Raji (cell line): ENCODE data around the gene NLGN2.

Source experiments
- POLR2A ChIP-seq: IDR thresholded peaks from 2 replicates; pipeline ENCODE4 v1.6.1; 2011; ENCODE audit warnings: low read depth, low read length, control low read depth; ENCODE audit not compliant: insufficient read depth

The NLGN2 gene

DNA sequence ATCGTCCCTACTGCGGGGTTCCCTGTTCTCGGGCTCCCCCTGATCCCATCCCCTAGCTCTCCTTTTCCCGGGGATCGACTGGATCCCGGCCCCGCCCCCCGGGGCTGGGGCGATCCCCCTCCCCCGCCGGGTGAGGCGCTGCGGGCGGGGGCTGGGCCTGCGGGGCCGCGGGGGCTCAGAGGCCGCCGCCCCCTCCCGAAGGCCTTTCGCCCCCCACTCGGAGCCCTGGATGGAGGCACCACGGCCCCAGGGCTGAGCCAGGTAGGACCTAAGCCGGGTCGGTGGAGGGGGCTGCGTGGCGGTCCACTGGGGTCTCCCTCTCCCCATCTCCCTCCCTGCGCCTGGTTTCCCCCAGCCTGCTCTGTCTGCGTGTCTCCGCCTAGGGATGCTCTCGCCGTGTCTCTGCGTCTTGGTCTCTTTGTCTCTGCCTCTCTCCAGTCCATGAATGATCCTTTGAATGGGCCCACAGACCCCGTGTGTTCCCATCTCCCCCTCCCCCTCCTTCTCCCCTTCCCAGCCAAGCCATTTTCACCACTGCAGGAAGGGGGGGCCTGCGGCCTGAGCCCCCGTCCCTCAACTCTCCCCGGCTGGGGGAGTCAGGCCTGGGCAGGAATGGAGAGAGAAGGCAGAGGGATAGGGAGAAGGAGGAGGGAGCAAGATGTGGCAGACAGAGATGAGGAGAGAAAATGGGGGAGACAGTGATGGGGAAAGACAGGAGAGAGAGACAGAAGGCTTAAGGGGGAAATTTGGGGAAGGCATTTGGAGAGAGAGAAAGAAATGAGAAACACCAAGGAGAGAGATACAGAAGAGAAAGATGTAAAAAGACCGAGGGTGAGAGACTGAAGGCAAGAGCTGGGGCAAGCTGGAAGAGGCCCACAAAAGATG, 2.1 kb upstream of the NLGN2 start:
- no peak for TF ChIP-seq POLR2A

DNA sequence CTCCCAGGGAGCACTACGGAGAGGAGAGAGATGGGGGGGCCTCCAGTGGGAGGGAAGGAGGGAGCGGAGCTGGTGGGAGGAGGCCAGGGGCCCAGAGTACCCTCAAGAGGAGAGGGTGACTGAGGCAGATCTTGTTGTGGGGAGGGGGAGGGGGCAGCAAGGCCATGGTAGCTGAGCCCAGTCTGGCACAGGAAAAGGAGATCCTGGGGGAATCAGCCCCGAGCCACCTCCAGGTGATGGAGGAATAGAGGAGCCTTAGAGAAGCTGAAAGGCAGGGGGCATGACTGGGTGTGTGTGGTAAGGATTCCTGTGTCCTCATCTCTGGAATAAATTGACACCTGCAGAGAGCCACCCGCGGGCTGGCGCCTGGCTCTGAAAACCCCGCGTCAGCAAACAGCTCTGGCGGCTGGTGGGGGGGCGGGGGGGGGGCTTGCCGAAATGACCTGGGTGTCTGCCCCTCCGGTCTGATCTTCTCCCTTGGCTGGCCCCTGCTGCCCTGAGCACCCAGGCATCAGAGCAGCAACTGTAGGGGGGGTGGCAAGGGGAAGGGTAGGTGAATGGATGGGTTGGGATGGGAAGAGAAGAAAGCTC, 1.3 kb upstream of the NLGN2 start:
- no peak for TF ChIP-seq POLR2A

DNA sequence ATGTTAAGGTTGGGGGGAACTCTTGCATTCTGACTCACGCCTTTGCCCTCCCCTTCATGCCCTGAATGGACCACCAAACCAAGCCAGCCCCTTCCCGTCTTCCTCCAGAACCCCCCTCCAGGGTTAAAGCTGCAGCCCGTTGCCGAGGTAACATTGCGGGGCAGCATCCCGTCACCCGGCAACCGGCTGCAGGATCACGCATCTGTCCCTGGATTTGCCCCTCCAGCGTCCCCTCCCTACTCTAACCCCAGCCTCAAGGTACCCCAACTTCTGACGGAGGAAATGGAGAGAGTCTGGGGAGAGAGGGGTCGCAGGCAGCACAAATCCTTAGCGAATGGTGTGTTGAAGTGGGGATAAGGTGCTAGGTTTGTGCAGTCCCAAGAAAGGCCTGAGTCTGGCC, 563 bp upstream of the NLGN2 start:
- TF ChIP-seq POLR2A, result no peak

DNA sequence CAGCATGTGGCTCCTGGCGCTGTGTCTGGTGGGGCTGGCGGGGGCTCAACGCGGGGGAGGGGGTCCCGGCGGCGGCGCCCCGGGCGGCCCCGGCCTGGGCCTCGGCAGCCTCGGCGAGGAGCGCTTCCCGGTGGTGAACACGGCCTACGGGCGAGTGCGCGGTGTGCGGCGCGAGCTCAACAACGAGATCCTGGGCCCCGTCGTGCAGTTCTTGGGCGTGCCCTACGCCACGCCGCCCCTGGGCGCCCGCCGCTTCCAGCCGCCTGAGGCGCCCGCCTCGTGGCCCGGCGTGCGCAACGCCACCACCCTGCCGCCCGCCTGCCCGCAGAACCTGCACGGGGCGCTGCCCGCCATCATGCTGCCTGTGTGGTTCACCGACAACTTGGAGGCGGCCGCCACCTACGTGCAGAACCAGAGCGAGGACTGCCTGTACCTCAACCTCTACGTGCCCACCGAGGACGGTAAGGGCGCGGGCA, 645 bp downstream of the NLGN2 start:
- TF ChIP-seq POLR2A, result no peak

DNA sequence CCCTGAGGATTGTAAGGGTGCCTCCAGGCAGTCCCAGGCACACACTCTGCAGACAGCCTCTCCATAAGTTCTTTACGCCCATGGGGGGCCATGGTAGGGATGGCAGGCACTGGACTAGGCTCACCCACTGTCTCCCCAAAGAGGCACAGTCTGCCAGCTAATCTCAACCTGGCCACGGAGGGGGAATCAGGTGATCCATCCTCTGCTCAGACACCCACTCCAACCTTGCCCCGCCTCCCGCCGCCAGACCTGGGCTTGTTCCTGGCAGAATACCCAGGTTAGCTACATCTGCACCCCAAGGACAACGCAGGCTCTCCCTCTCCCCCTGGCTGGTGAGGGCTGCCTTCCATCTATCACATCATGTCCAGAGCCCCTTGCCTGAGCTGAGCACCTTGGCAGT, 1.2 kb downstream of the NLGN2 start:
- TF ChIP-seq POLR2A, result no peak

DNA sequence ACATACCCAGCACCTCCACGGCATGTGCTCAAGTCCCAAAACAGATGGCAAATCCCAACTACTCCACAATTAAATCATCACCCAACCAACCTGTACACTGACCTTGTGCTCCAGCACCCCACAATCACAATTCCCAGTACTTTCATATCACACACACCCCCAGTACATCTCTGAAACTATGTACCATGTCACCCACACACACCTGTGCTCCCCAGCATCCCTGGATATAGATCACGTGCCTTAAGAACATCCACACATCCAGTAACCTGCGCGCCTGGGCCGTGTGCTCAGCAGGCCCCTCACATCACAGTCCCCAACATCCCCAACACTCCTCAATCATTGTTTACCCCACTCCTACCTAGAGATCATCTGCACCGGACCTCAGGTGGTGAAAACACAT, 2.1 kb downstream of the NLGN2 start:
- no peak for TF ChIP-seq POLR2A

DNA sequence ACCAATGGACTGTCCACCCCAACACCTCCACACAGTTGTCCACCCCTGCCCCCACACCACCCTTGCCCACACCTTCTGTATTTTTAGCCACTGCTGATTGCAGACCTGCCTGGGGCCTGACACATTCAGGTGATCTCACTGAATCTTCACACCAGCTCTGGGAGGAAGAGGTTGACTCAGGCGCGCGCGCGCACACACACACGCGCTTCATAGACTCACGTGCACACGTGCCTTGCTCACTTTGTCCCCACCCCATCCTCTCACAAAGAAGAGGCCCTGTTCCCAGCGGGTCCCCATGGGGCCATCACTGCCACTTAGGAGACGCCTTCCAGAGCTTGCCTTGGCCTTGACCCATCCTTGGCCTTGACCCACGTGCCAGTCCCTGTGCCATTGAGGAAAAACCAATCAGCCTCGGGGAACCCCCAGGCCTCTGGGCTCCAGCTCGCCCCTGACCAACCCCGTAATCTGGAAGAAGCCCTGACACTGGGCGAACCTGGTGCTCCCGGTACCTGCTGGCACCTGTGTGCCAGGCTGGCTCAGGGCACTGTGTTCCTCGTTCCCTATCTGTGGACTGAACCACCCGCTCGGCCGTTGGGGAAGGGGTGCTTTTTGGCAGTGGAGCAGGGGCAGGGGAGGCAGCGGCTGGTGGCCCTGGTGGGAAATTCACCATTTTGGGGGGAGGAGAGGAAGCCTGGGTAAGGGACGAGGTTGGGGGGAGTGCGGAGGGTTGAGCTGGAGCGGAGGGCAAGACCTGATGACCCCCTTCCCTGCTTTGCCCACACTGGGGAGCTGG, 3.2 kb downstream of the NLGN2 start:
- TF ChIP-seq POLR2A, result no peak

DNA sequence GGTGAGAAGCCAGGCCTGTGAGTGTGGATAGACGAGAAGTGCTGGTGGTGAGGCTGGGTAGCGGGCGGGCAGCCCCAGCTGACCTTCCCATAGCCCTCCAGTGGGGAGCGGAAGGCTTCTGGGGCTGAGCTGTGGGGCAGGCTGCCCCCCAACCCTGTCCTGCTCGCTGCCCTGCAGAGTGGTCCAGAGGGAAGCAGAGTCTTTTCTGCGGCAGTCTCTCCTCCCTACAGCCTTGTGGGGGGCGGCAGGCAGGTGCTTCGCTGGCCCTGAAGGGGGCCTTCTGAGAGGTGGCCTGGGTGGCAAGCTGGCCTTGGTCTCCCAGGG, 3.7 kb downstream of the NLGN2 start:
- TF ChIP-seq POLR2A, result no peak

DNA sequence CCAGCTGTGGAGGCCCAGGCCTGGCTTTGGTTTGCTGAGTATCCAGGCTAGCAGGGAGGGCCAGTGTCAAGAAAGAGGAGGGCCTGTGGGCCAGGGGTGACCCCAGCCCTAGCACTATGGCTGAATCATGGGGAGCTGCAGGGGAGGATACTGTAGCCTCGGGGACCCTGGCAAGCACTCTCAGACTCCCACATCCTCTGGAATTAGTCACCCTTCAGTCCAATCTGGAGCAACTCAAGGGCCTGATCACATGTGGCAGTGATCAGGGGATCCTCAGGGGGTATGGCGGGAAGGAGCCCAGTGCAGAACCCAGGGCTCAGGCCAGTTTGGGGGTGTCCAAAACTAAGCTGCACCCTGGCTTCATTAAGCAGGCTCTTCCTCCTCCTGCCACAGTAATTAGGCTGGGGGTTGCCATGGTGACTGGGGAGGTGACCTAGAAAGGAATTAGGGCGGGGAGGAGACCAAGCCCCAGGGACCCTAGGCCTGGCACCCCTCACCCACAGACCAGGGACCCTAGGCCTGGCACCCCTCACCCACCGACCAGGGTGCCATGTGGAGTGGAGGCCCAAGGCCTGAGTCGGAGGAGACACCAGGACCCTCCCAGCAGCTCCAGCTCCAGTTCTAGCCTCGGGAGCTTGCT, 5.8 kb downstream of the NLGN2 start:
- TF ChIP-seq POLR2A, result no peak

DNA sequence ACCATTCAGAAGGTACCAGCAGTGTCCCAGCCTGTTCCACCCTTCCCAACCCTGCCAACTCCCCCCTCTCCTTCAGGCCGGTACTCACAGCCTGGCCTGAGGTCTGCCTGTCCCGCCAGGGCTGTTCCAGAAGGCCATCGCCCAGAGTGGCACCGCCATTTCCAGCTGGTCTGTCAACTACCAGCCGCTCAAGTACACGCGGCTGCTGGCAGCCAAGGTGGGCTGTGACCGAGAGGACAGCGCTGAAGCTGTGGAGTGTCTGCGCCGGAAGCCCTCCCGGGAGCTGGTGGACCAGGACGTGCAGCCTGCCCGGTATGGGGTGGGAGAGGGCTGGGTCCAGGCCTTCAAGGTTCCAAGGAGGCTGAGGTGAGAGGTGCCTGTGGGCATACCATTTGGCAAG, 7.2 kb downstream of the NLGN2 start:
- no peak for TF ChIP-seq POLR2A

DNA sequence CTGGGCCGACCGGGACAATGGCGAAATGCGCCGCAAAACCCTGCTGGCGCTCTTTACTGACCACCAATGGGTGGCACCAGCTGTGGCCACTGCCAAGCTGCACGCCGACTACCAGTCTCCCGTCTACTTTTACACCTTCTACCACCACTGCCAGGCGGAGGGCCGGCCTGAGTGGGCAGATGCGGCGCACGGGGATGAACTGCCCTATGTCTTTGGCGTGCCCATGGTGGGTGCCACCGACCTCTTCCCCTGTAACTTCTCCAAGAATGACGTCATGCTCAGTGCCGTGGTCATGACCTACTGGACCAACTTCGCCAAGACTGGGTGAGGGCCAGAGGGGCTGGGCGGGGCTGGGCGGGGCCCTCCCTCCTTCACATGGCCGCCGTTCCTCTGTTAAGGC, 8.1 kb downstream of the NLGN2 start:
- TF ChIP-seq POLR2A, result no peak

DNA sequence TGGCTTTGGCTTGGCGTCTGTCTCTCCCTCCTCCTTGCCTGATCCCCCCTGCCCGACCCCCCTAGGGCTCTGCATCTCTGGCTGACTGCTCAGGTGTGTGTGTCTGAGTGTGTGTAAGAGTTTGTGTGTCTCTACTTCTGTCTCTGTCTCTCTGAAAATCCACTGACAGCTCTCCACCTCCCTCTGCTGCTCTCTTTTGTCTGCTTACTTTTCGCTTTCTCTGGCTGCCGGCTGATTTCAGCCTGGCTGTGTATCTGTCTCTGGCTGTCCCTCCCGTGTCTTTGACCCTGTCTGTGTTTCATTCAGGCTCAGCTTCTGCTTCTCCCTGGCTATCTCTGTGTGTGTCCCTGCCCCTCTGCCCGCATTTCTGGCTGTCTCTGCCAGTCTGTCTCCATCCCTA, 8.7 kb downstream of the NLGN2 start:
- TF ChIP-seq POLR2A, result no peak

DNA sequence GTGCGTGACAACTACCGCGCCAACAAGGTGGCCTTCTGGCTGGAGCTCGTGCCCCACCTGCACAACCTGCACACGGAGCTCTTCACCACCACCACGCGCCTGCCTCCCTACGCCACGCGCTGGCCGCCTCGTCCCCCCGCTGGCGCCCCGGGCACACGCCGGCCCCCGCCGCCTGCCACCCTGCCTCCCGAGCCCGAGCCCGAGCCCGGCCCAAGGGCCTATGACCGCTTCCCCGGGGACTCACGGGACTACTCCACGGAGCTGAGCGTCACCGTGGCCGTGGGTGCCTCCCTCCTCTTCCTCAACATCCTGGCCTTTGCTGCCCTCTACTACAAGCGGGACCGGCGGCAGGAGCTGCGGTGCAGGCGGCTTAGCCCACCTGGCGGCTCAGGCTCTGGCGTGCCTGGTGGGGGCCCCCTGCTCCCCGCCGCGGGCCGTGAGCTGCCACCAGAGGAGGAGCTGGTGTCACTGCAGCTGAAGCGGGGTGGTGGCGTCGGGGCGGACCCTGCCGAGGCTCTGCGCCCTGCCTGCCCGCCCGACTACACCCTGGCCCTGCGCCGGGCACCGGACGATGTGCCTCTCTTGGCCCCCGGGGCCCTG, 9.5 kb downstream of the NLGN2 start:
- TF ChIP-seq POLR2A, result no peak

DNA sequence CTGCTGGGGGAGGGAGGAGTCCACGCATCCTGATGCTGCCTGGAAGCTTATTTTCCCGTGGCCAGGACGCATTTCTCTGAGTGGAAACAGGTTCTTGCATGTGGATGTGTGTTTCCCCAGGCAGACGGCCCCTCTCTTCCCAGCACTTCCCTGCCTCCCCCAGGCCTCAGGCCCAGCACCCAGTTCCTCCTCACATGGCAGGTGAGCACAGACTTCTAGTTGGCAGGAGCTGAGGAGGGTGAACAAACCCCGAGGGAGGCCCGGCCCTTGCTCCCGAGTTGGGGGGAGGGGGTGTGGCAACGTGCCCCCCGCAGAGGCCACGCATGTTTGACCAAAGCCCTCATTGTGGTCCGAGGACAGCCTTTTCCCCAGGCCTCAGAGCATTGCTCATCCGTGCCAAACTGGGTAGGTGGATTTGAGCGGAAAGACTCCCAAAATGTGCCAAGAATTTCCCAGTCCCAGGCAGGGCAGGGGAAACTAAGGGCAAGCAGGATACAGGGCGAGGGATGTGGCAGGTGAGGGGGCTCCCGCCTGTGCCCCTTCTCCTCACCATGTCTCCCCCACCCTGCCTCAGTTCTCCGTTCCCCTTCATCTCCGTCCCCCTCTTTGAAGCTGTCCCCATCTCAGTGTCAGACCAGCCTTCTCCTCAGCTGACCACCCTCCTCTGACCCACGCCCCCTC, 11.0 kb downstream of the NLGN2 start:
- TF ChIP-seq POLR2A, result no peak
